ENCODE measurements around the gene PIGS.
"Not testable (repeated sequence)": the region's sequence is repeated elsewhere in the genome, so short reads cannot be mapped to it uniquely, and the experiment has no call there.

PIGS gene

GRCh38 chr17:28528327-28529012, 42.9 kb downstream of the PIGS start:
- no peak for DNase-seq

GRCh38 chr17:28527859-28528258, 43.5 kb downstream of the PIGS start:
- no peak for DNase-seq

DNA sequence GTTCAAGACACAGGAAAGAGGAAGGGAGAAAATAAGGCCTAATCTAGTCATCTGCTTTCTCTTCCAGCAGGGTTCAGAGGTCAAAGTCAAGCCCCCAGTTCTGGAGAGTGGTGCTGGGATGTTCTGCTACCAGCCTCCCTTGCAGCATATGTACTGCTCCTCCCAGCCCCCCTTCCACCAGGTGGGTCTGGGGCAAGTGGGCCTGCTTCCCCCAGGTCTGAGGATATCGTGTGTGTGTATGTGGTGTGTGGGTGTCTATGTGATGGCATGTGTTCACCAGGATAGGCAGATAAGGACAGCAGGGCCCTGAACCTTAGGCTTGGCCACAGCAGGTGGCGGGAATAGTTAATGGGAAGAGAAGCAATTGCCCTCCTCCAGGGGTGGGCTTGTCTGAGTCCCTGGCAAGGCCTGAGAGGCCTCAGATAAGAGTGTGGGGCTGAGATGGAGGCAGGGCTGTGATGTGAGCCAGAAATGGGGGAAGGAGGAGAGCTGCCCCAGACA, 44.1 kb downstream of the PIGS start:
- DNase-seq, result no peak

GRCh38 chr17:28526381-28526780, 44.9 kb downstream of the PIGS start:
- no peak for DNase-seq

GRCh38 chr17:28524476-28525424, 46.6 kb downstream of the PIGS start:
- DNase-seq, result no peak

- no peak for DNase-seq
Measured at GRCh38 chr17:28523876-28524275, 47.4 kb downstream of the PIGS start.

DNA sequence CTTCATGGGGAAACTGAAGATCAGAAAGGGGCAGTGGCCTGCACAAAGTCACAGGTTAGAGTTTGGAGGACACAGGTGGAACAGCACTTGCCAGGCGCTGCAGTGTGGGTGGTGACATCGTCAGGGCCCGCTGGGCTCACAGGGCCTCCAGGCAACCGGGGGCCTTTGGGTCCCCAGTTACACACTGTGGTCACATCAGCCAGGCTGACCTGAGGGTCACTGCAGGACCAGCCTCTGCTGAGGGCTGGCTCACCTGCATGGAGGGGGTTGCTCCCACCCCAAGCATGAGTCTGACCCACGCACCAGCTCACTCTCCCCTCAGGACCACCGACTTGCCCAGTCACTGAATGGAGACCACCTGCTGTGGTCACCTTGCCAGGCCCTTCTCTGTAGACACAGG, 48.1 kb downstream of the PIGS start:
- no peak for DNase-seq

- DNase-seq, result not testable (repeated sequence)
Measured at GRCh38 chr17:28522281-28522680, 49.0 kb downstream of the PIGS start.

DNA sequence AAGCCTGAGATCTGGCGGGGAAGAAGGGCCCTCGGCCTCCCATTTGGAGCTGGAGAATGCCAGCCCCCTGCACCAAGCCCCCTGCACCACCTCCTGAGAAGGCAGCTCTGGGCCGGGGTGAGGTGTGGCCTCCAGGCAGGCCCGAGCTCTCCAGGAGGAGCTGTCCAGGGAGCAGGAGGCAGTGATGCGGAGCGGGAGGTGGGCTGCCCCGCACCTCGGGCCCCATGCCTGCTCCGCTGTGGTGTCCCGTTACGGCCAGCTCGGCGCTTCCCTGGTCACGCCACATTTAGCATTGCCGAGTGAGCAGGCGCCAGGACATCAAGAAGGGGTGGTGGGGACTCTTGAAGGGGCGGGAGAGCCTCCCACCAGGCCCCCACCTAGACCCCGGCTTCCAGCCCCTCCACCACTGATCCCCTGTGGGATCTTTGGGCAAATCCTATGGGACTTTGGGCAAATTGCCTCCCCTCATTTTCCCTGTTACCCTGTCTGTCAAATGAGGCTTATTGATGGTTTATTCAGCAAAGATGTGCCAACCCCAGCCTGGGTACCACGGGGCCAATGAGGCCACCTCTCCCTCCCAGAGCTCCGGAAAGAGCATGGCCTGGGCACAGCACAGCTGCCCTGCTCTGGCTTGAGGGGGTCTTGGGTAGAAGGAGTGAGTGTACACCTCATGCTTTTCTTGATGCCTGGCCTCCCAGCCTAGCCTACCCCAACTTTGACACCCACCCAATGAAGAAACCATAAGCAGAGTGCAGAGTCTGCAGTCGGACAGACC, 49.8 kb downstream of the PIGS start:
- DNase-seq, result no peak

DNA sequence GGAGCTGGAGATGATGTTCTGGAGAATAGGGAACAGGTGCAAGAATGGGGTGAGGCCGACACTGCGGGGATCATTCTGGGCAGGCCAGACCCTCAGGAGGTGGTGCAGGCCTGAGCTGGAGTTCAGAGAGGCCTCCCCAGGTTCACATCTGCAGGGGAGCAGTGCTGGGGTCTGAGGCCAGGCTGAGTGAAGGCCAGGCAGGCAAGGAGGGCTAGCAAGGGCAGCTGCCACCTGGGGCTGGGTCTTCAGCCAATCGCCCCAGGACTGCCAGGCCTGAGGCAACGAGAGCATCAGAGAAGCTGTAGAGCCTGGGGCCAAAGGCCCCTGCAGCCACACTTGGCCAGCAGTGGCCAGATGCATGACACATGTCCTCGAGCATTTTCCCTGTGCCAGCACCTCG, 50.6 kb downstream of the PIGS start:
- no peak for DNase-seq

- no peak for DNase-seq
Measured at GRCh38 chr17:28519236-28519635, 52.1 kb downstream of the PIGS start.

GRCh38 chr17:28518578-28518977, 52.7 kb downstream of the PIGS start:
- DNase-seq, result no peak

GRCh38 chr17:28518132-28518531, 53.2 kb downstream of the PIGS start:
- no peak for DNase-seq

DNA sequence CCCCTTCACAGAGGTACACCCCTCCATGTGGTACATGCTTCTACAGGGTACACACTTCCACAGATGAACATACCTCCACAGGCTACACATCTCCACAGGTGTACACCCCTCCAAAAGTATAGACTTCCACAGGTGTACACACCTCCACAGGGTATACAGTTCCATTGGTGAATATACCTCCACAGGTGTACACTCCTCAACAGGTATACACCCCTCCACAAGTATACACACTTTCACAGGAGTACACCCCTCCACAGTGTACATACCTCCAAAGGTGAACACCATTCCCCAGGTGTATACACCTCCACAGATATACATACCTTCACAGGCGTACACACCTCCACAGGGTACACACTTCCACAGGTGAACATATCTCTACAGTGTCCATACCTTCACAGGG, 55.8 kb downstream of the PIGS start:
- DNase-seq, result no peak

- DNase-seq, result peak; percentile 17
Measured at GRCh38 chr17:28514561-28515002, 56.7 kb downstream of the PIGS start.

GRCh38 chr17:28513476-28513875, 57.8 kb downstream of the PIGS start:
- no peak for DNase-seq

DNA sequence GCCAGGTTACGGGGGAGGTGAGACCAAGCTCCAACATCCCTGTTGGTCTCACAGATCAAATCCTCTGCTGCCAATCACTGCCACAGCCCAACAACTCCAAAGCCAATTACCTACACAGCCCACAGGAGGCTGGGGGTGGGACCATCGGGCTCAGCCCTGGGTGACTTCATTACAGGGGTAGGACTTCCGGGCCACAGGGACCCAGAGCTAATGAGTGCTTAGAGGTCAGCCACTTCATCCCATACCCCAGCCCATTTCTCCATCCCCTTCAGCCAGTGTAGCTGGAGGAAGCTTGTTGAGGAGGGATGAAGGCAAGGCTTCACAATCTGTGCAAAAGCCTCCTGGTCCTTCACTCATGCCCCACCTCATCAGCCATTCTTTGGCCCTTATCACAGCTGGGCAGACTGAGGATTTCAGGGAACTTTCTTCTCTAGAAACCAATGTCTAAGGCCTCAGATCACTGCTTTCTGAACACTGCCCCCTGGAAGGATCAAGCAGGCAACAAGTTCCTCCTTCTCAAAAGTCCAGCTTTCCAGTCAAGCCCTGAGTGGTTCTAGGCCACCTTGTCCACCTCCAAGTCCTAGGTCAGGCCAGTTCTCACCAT, 59.4 kb downstream of the PIGS start:
- no peak for DNase-seq

DNA sequence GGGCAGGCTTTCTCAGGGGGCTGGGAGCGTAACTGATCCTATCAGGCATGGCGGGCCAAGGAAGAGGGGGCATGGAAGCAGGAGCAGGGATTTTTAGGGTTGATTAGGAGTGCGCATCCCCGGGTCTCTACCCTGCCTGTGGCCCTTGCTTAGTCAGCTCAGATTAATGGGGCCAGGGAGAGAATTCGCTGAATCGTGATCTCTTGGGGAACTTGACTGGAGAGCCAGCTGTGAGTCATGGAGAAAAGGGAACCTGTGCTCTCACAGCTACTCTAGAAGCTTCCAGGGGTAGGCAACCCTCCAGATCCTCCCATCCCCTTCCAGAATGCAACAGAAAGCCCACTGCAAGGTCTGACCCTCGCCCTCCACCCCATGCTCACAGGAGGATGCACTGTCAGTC, 61.5 kb downstream of the PIGS start:
- DNase-seq, result no peak

DNA sequence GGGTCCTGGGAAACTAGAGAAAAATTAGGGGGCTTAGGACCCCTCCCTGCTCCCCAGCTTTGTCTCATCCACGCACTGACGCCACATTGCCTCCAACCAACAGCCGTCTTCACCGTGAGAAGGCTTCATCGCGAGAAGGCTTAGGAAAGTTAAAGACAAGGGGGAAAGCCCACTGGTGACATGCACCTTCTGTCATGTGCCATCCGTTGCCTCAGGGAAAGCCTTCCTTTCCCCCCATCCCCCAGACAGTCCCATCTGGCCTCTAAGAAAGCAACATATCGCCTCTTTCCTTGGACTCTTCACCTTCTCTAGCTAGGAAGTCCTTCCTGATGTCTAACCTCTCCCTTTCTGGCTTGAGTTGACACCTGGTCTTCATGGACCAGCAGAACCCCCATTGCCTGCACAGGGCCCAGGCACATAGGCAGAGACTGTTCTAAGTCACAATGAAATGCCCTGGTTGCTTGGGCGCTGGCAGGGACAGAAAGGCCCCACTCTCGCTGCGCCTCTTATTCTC, 63.1 kb downstream of the PIGS start:
- DNase-seq, result no peak

GRCh38 chr17:28507567-28508203, 63.6 kb downstream of the PIGS start:
- DNase-seq, result no peak

DNA sequence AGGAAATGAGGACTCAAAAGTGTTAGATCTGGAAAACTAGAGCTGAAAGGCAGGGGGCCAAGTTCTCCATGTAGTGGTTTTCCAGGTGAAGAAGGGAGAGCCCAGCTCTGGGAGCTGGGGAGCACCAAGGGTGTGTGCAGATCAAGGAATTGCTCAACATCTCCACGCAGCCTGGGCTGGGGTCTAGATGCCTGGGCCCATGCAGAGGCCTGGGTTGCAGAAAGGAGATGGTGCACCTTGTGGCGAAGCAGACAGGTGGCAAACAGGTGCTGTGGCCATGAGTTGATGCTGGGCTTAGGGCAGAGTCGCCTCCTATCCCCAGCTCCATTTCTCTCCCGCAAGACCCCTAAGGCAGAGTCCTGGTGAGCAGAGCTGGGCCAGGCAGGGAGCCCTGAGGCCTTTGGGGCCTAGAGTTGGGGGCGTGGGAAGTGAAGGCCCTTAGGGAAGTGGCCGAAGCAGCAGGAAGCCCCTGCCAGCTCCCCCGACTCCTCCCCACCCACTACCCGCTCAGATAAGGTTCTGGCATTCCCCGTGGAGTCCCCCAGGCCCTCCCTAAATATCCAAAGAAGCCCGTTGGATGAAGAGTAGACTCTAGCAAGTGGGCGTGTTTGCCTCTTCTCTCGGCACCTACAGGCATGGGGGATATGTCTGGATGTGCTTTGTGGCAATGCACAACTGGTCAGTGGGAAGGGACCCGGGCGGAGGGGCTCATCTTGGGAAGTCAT, 64.4 kb downstream of the PIGS start:
- DNase-seq, result no peak

All from NCI-H146 (cell line).